Anterior cingulate cortex (tissue), 58 donors: ENCODE measurements around the gene PTPN23.
A peak's percentile ranks its signal among the peaks of the same experiment; 100 is the strongest.

Experiments
- DNase-seq, 58 donors: peaks; one replicate each; lab custom pipeline; 2025; lab: John Stamatoyannopoulos, UW

PTPN23 gene

GRCh38 chr3:47399531-47400270 is 18.9 kb downstream of the PTPN23 start:
- DNase-seq: peak in 1 of 58 donors; percentile 27

- peak in 1 of 58 donors; percentile 20 for DNase-seq
Measured at GRCh38 chr3:47404431-47404876, 23.6 kb downstream of the PTPN23 start.

GRCh38 chr3:47404955-47405790 is 24.4 kb downstream of the PTPN23 start:
- DNase-seq: peak in 53 of 58 donors; percentile 25 to 85 (median 66)

GRCh38 chr3:47405820-47406761 is 25.3 kb downstream of the PTPN23 start:
- DNase-seq: no peak

- DNase-seq: no peak
Measured at GRCh38 chr3:47406762-47407149, 25.9 kb downstream of the PTPN23 start.

GRCh38 chr3:47407237-47407636 is 26.4 kb downstream of the PTPN23 start:
- DNase-seq: no peak

- DNase-seq: no peak
Measured at GRCh38 chr3:47407896-47408838, 27.3 kb downstream of the PTPN23 start.

GRCh38 chr3:47408839-47409229 is 28.0 kb downstream of the PTPN23 start:
- DNase-seq: no peak

GRCh38 chr3:47409284-47409683 is 28.5 kb downstream of the PTPN23 start:
- DNase-seq: no peak

GRCh38 chr3:47409688-47410416 is 29.0 kb downstream of the PTPN23 start:
- DNase-seq: no peak

- no peak for DNase-seq
Measured at GRCh38 chr3:47410417-47410720, 29.5 kb downstream of the PTPN23 start.

GRCh38 chr3:47410801-47411646 is 30.2 kb downstream of the PTPN23 start:
- DNase-seq: no peak

- DNase-seq: no peak
Measured at GRCh38 chr3:47411696-47412452, 31.1 kb downstream of the PTPN23 start.

- DNase-seq: no peak
Measured at GRCh38 chr3:47412453-47412756, 31.6 kb downstream of the PTPN23 start.

- no peak for DNase-seq
Measured at GRCh38 chr3:47412842-47413520, 32.2 kb downstream of the PTPN23 start.

- DNase-seq: peak in 47 of 58 donors; percentile 17 to 86 (median 58)
Measured at GRCh38 chr3:47413751-47414150, 32.9 kb downstream of the PTPN23 start.

GRCh38 chr3:47414161-47414564 is 33.3 kb downstream of the PTPN23 start:
- no peak for DNase-seq
